Neural crest cell (in vitro differentiated cells): Measurements from ENCODE around the gene KCNJ11. TPM values are rescaled to one million over a fixed set of nuclear protein-coding genes. Genes with fewer than 3 reads are reported as not detected.

ENCODE experiments used
- DNase-seq: peaks from one replicate; pipeline ENCODE4 v3.0.0; 2021; ENCODE audit warnings: low read depth, mixed read lengths, low spot score
- H3K27ac Mint-ChIP-seq: one replicate; pipeline ENCODE4 v1.8.0; 2021; ENCODE audit warnings: mild to moderate bottlenecking, mixed read lengths; ENCODE audit not compliant: unreplicated experiment
- H3K27me3 Mint-ChIP-seq: 2 replicates; pipeline ENCODE4 v1.8.0; 2021; ENCODE audit warnings: low read depth, mild to moderate bottlenecking, mixed read lengths
- H3K36me3 Mint-ChIP-seq: 2 replicates; pipeline ENCODE4 v1.8.0; 2021; ENCODE audit warnings: low read depth, mild to moderate bottlenecking, mixed read lengths
- H3K4me1 Mint-ChIP-seq: 2 replicates; pipeline ENCODE4 v1.8.0; 2021; ENCODE audit warnings: mixed read lengths
- H3K4me3 Mint-ChIP-seq: one replicate; pipeline ENCODE4 v1.8.0; 2021; ENCODE audit warnings: mild to moderate bottlenecking, mixed read lengths
- H3K9me3 Mint-ChIP-seq: 2 replicates; pipeline ENCODE4 v1.8.0; 2021; ENCODE audit warnings: mixed read lengths
- CTCF ChIP-seq: fragments of 200-600 bp; sonication (generic); conservative IDR thresholded peaks from 2 replicates; pipeline ENCODE4 v1.5.0; 2021; ENCODE audit warnings: antibody characterized with exemption, mild to moderate bottlenecking
- total RNA-seq: library from RNA; stranded (reverse); gene quantifications from 2 replicates; pipeline ENCODE4 v1.2.1, GENCODE V29; 2021

KCNJ11 gene
- total RNA-seq, 1 donor from 2014 or later = 2.3 TPM

- Mint-ChIP-seq H3K27me3 (peaks cover 23% of the 10 kb centered on the region), H3K4me3 (no peak overlapping the region), H3K9me3 (no peaks in the 10 kb centered on the region), H3K36me3 (no peaks in the 10 kb centered on the region), H3K27ac (no peak overlapping the region), H3K4me1 (peaks cover 16% of the 10 kb centered on the region)
- TF ChIP-seq CTCF = no peak
- DNase-seq = no peak
Observed at GRCh38 chr11:17347676-17348075, 40.8 kb downstream of the KCNJ11 start.

- DNase-seq = no peak
- no peak overlapping the region for H3K4me3 Mint-ChIP-seq
- H3K27me3 Mint-ChIP-seq = no peaks in the 10 kb centered on the region
- H3K4me1 Mint-ChIP-seq = no peaks in the 10 kb centered on the region
- peaks cover 4% of the 10 kb centered on the region for H3K36me3 Mint-ChIP-seq
- H3K27ac Mint-ChIP-seq = no peak overlapping the region
- H3K9me3 Mint-ChIP-seq = no peaks in the 10 kb centered on the region
- no peak for TF ChIP-seq CTCF
Observed at GRCh38 chr11:17343907-17344306, 44.6 kb downstream of the KCNJ11 start.

GRCh38 chr11:17343257-17343656 lies 45.2 kb downstream of the KCNJ11 start:
- H3K27me3 Mint-ChIP-seq = no peaks in the 10 kb centered on the region
- H3K27ac Mint-ChIP-seq = no peak overlapping the region
- H3K4me3 Mint-ChIP-seq = no peak overlapping the region
- no peak for TF ChIP-seq CTCF
- H3K36me3 Mint-ChIP-seq = peaks cover 4% of the 10 kb centered on the region
- no peak for DNase-seq
- no peaks in the 10 kb centered on the region for H3K9me3 Mint-ChIP-seq
- H3K4me1 Mint-ChIP-seq = no peaks in the 10 kb centered on the region

Other genes starting within 250 kb of the KCNJ11 start
- gene PIK3C2A, start 180.7 kb downstream of the KCNJ11 start, total RNA-seq = 76.8 and 80.2 TPM in 2 replicates
- gene NUCB2, start 111.9 kb downstream of the KCNJ11 start, total RNA-seq = 58.6 and 59.3 TPM in 2 replicates
- 18.8 and 20.9 TPM in 2 replicates for gene NCR3LG1, start 36.9 kb downstream of the KCNJ11 start, total RNA-seq
- 4.6 and 6.1 TPM in 2 replicates for gene ABCC8, start 88.2 kb upstream of the KCNJ11 start, total RNA-seq
- gene USH1C, start 155.8 kb upstream of the KCNJ11 start, total RNA-seq = not detected in 2 replicates
- gene OTOG, start 158.6 kb upstream of the KCNJ11 start, total RNA-seq = not detected in 2 replicates